OCI-LY3 (cell line): ENCODE results near the gene NR2F2.

Source experiments
- H2AFZ ChIP-seq: fragments of 200-600, 300-600 bp; shearing (Covaris generic); 2 replicates; pipeline ENCODE4 v1.6.0; 2014; ENCODE audit warnings: antibody characterized with exemption, low read depth, low read length
- H3K27ac ChIP-seq: fragments of 200-600, 300-600 bp; sonication (generic); 2 replicates; pipeline ENCODE4 v1.5.1; 2014; ENCODE audit warnings: mild to moderate bottlenecking, low read length, moderate library complexity, mixed read lengths
- H3K27me3 ChIP-seq: fragments of 200-600, 300-600 bp; sonication (generic); 2 replicates; pipeline ENCODE4 v1.6.1; 2014; ENCODE audit warnings: low read depth, low read length, mixed read lengths
- H3K36me3 ChIP-seq: fragments of 200-600, 300-600 bp; sonication (generic); replicated peaks from 2 replicates; pipeline ENCODE3; 2014; ENCODE audit warnings: low read depth, low read length, mixed read lengths
- H3K4me1 ChIP-seq: fragments of 300-600, 200-600 bp; sonication (generic); 2 replicates; pipeline ENCODE4 v1.6.1; 2014; ENCODE audit warnings: low read length, mixed read lengths
- H3K4me2 ChIP-seq: fragments of 200-600, 300-600 bp; sonication (generic); 2 replicates; pipeline ENCODE4 v1.6.1; 2014; ENCODE audit warnings: low read length, mixed read lengths
- H3K4me3 ChIP-seq: fragments of 300-600, 200-600 bp; sonication (generic); 2 replicates; pipeline ENCODE4 v1.5.1; 2014; ENCODE audit warnings: antibody characterized with exemption, mild to moderate bottlenecking, low read length, moderate library complexity
- H3K79me2 ChIP-seq: fragments of 300-600, 200-600 bp; shearing (Covaris generic); 2 replicates; pipeline ENCODE4 v1.6.1; 2014; ENCODE audit warnings: mild to moderate bottlenecking, low read length, mixed read lengths
- H3K9ac ChIP-seq: fragments of 300-600, 200-600 bp; shearing (Covaris generic); 2 replicates; pipeline ENCODE4 v1.6.0; 2014; ENCODE audit warnings: mild to moderate bottlenecking, low read length, moderate library complexity
- H3K9me3 ChIP-seq: fragments of 200-600, 300-600 bp; shearing (Covaris generic); 2 replicates; pipeline ENCODE4 v1.6.1; 2014; ENCODE audit warnings: low read length, mixed read lengths; ENCODE audit not compliant: insufficient read depth
- H4K20me1 ChIP-seq: fragments of 200-600, 300-600 bp; sonication (generic); 2 replicates; pipeline ENCODE4 v1.6.1; 2016; ENCODE audit warnings: low read length, mixed read lengths; ENCODE audit not compliant: insufficient read depth
- CTCF ChIP-seq: fragments of 200-600, 300-600 bp; sonication (generic); IDR thresholded peaks from 2 replicates; pipeline ENCODE4 v1.5.1; 2014; ENCODE audit warnings: antibody characterized with exemption, low read length, low read depth
- EZH2phosphoT487 ChIP-seq: fragments of 200-600 bp; shearing (Covaris generic); IDR thresholded peaks from 2 replicates; pipeline ENCODE4 v1.6.1; 2018; ENCODE audit warnings: antibody characterized with exemption, mixed run types, low read depth

The NR2F2 gene

GRCh38 chr15:96297783-96298182 is 32.7 kb upstream of the NR2F2 start:
- H3K36me3 ChIP-seq = no peaks in the 10 kb centered on the region
- no peak overlapping the region for H3K27ac ChIP-seq
- H3K4me2 ChIP-seq = no peak overlapping the region
- H3K9me3 ChIP-seq = no peaks in the 10 kb centered on the region
- H2AFZ ChIP-seq = no peak overlapping the region
- no peak overlapping the region for H3K9ac ChIP-seq
- H3K4me1 ChIP-seq = no peaks in the 10 kb centered on the region
- peaks cover 8% of the 10 kb centered on the region; the same call in 1 of the 2 replicates for H3K27me3 ChIP-seq
- TF ChIP-seq CTCF (no peak), EZH2phosphoT487 (no peak)
- H3K79me2 ChIP-seq = no peaks in the 10 kb centered on the region
- no peaks in the 10 kb centered on the region for H4K20me1 ChIP-seq
- no peak overlapping the region for H3K4me3 ChIP-seq

- no peaks in the 10 kb centered on the region for H3K36me3 ChIP-seq
- H3K9me3 ChIP-seq = no peaks in the 10 kb centered on the region
- H3K9ac ChIP-seq = no peak overlapping the region
- no peak overlapping the region for H3K4me3 ChIP-seq
- no peaks in the 10 kb centered on the region for H3K4me1 ChIP-seq
- peaks cover 8% of the 10 kb centered on the region; the same call in 1 of the 2 replicates for H3K27me3 ChIP-seq
- H2AFZ ChIP-seq = no peak overlapping the region
- no peak overlapping the region for H3K4me2 ChIP-seq
- no peak overlapping the region for H3K27ac ChIP-seq
- TF ChIP-seq CTCF (no peak), EZH2phosphoT487 (no peak)
- no peaks in the 10 kb centered on the region for H4K20me1 ChIP-seq
- H3K79me2 ChIP-seq = no peaks in the 10 kb centered on the region
Measured at GRCh38 chr15:96298217-96298616, 32.3 kb upstream of the NR2F2 start.

- H3K9ac ChIP-seq = no peak overlapping the region
- H3K4me2 ChIP-seq = no peak overlapping the region
- H3K4me3 ChIP-seq = no peak overlapping the region
- H3K79me2 ChIP-seq = no peaks in the 10 kb centered on the region
- no peaks in the 10 kb centered on the region for H3K36me3 ChIP-seq
- H2AFZ ChIP-seq = no peak overlapping the region
- H3K27ac ChIP-seq = no peak overlapping the region
- TF ChIP-seq EZH2phosphoT487 (no peak), CTCF (no peak)
- no peaks in the 10 kb centered on the region for H3K4me1 ChIP-seq
- H4K20me1 ChIP-seq = no peaks in the 10 kb centered on the region
- no peaks in the 10 kb centered on the region for H3K9me3 ChIP-seq
- 0 out of 2 replicates have a peak, but pooled peaks cover 3% of the 10 kb centered on the region for H3K27me3 ChIP-seq
Measured at GRCh38 chr15:96300836-96301235, 29.7 kb upstream of the NR2F2 start.

GRCh38 chr15:96303503-96304056 is 26.9 kb upstream of the NR2F2 start:
- Histone ChIP-seq H4K20me1 (no peaks in the 10 kb centered on the region), H3K4me2 (no peak overlapping the region), H3K79me2 (no peaks in the 10 kb centered on the region), H3K4me3 (no peak overlapping the region), H3K27me3 (0 out of 2 replicates have a peak, but pooled peaks cover 3% of the 10 kb centered on the region), H3K9me3 (no peaks in the 10 kb centered on the region), H3K27ac (no peak overlapping the region), H2AFZ (no peak overlapping the region), H3K36me3 (no peaks in the 10 kb centered on the region), H3K9ac (no peak overlapping the region), H3K4me1 (no peaks in the 10 kb centered on the region)
- TF ChIP-seq CTCF (no peak), EZH2phosphoT487 (no peak)
